Raji (cell line): ENCODE results near the gene FBXL2.

ENCODE experiments used
- POLR2A ChIP-seq: IDR thresholded peaks from 2 replicates; pipeline ENCODE4 v1.6.1; 2011; ENCODE audit warnings: low read depth, low read length, control low read depth; ENCODE audit not compliant: insufficient read depth

Gene FBXL2

GRCh38 chr3:33392703-33393125 is 115.5 kb downstream of the FBXL2 start:
- TF ChIP-seq POLR2A: no peak

- no peak for TF ChIP-seq POLR2A
Observed at GRCh38 chr3:33394403-33395054, 117.3 kb downstream of the FBXL2 start.

GRCh38 chr3:33395900-33396299 is 118.7 kb downstream of the FBXL2 start:
- no peak for TF ChIP-seq POLR2A

- no peak for TF ChIP-seq POLR2A
Observed at GRCh38 chr3:33398410-33398809, 121.2 kb downstream of the FBXL2 start.

GRCh38 chr3:33401781-33402180 is 124.5 kb downstream of the FBXL2 start:
- no peak for TF ChIP-seq POLR2A

- no peak for TF ChIP-seq POLR2A
Observed at GRCh38 chr3:33402936-33403335, 125.7 kb downstream of the FBXL2 start.

- TF ChIP-seq POLR2A: no peak
Observed at GRCh38 chr3:33403756-33404155, 126.5 kb downstream of the FBXL2 start.

- no peak for TF ChIP-seq POLR2A
Observed at GRCh38 chr3:33417066-33417673, 139.9 kb downstream of the FBXL2 start.

- no peak for TF ChIP-seq POLR2A
Observed at GRCh38 chr3:33419948-33420347, 142.7 kb downstream of the FBXL2 start.

GRCh38 chr3:33420966-33421365 is 143.7 kb downstream of the FBXL2 start:
- TF ChIP-seq POLR2A: no peak

- TF ChIP-seq POLR2A: no peak
Observed at GRCh38 chr3:33424606-33425452, 147.6 kb downstream of the FBXL2 start.

- TF ChIP-seq POLR2A: no peak
Observed at GRCh38 chr3:33425453-33425852, 148.2 kb downstream of the FBXL2 start.

- TF ChIP-seq POLR2A: no peak
Observed at GRCh38 chr3:33426068-33426467, 148.8 kb downstream of the FBXL2 start.

GRCh38 chr3:33426630-33427317 is 149.5 kb downstream of the FBXL2 start:
- no peak for TF ChIP-seq POLR2A

GRCh38 chr3:33428734-33429133 is 151.5 kb downstream of the FBXL2 start:
- TF ChIP-seq POLR2A: no peak
